ENCODE measurements around the gene DUOX2. TPM values are rescaled to one million over a fixed set of nuclear protein-coding genes. Genes with fewer than 3 reads are reported as not detected.
A peak's percentile ranks its signal among the peaks of the same experiment; 100 is the strongest.
"Not testable (repeated sequence)": the region's sequence is repeated elsewhere in the genome, so short reads cannot be mapped to it uniquely, and the experiment has no call there.

DUOX2 gene
- polyA plus RNA-seq, 4 donors: 0.38 to 8.7 TPM; not detected in 2

DNA sequence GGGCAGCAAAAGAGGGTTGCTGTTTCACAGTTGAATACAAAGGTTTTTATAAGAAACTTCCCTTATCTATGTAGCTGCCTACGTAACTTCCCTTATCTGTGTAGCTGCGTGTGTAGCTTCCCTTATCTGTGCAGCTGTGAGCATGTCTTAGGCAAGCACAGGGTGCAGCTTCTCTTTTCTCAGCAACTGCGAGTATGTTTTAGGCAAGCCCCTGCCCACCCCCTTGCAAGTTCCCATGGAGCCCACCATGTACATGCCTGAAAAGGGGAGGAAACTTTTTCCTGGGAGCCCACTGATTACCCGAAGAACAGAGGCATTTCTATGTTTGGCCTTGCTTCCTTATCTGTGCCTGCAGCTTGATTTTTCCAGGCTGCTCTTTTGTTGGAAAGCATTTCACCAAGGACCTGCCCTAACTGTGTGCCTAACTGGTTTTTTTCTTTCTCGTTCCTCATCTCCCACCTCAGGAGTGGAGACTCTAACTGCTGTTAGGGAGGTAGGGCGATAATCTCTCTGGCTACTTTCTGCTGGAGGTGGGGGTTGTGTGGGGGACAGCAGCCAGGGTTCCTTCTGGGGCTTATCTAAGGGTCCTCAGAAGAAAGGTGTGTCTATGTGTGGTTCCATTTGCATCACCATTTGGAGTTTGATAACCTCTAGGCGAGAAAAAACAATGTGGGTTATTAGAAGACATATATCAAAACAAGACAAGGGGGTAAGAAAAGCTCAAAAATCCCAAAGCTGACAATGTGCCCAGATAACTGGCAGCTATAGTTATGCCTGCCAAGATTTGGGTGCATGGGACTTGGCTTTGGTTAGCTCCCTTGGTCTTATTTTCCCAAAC lies 65.0 kb downstream of the DUOX2 start:
- DNase-seq: peak in 1 of 2 donors; percentile 24
- FAIRE-seq: no peak
- Histone ChIP-seq H3K4me3 (ENCODE audit: low read depth in 1 of 3, low read length in 3 of 3) (no peak overlapping the region), H3K27ac (ENCODE audit: low read depth in 1 of 3, low read length in 2 of 3) (peak overlapping the region in 1 of 3 donors; percentile 64), H3K27me3 (ENCODE audit: control insufficient read depth in 3 of 3, insufficient read depth in 3 of 3, low read length in 3 of 3) (no peaks in the 10 kb centered on the region), H3K36me3 (ENCODE audit: control insufficient read depth in 3 of 3, insufficient read depth in 2 of 3, low read depth in 1 of 3, low read length in 3 of 3) (peaks cover 0 to 20% (median 10%) of the 10 kb centered on the region in 3 donors), H3K4me1 (ENCODE audit: control insufficient read depth in 3 of 3, insufficient read depth in 2 of 3, low read depth in 1 of 3, low read length in 2 of 3) (no peaks in the 10 kb centered on the region), H3K9me3 (ENCODE audit: control insufficient read depth in 2 of 2, insufficient read depth in 1 of 2, low read depth in 1 of 2, low read length in 1 of 2) (peaks cover 0 to 22% of the 10 kb centered on the region in 2 donors)
- 76 to 77% (median 76%) methylated on average over 7 of the region's 7 CpGs for WGBS, 3 donors

DNA sequence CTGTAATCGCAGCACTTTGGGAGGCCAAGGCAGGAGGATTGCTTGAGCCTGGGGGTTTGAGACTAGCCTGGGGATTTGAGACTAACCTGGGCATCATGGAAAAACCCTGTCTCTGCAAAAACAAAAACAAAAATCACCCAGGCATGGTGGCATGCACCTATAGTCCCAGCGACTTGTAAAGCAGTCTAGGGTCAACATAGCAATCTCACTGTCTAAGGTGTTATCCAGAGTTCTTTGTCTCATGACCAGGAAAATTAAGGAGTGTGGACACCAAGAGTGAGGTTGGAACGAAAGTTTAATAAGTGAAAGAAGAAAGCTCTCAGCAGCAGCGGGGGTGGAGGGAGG lies 65.6 kb downstream of the DUOX2 start:
- FAIRE-seq: not testable (repeated sequence)
- WGBS, 3 donors: 82 to 89% (median 89%) methylated on average over 4 of the region's 4 CpGs
- H3K27ac ChIP-seq (ENCODE audit: low read depth in 1 of 3, low read length in 2 of 3): peak overlapping the region in 1 of 3 donors; percentile 64

GRCh38 chr15:45044270-45044669 lies 69.7 kb downstream of the DUOX2 start:
- WGBS, 3 donors: 55 to 100% (median 75%) methylated on average over 1 of the region's 1 CpG
- H3K27me3 ChIP-seq (ENCODE audit: control insufficient read depth in 3 of 3, insufficient read depth in 3 of 3, low read length in 3 of 3); DNase-seq; H3K27ac ChIP-seq (ENCODE audit: low read depth in 1 of 3, low read length in 2 of 3); H3K4me3 ChIP-seq (ENCODE audit: low read depth in 1 of 3, low read length in 3 of 3); FAIRE-seq; H3K4me1 ChIP-seq (ENCODE audit: control insufficient read depth in 3 of 3, insufficient read depth in 2 of 3, low read depth in 1 of 3, low read length in 2 of 3): not testable (repeated sequence)
- Histone ChIP-seq H3K9me3 (ENCODE audit: control insufficient read depth in 2 of 2, insufficient read depth in 1 of 2, low read depth in 1 of 2, low read length in 1 of 2) (peaks cover 0 to 11% of the 10 kb centered on the region in 2 donors), H3K36me3 (ENCODE audit: control insufficient read depth in 3 of 3, insufficient read depth in 2 of 3, low read depth in 1 of 3, low read length in 3 of 3) (peaks cover 0 to 20% (median 6%) of the 10 kb centered on the region in 3 donors)

More for the DNA sequence above, 65.6 kb downstream of the DUOX2 start:
- not testable (repeated sequence) for H3K4me1 ChIP-seq (ENCODE audit: control insufficient read depth in 3 of 3, insufficient read depth in 2 of 3, low read depth in 1 of 3, low read length in 2 of 3); H3K4me3 ChIP-seq (ENCODE audit: low read depth in 1 of 3, low read length in 3 of 3); H3K27me3 ChIP-seq (ENCODE audit: control insufficient read depth in 3 of 3, insufficient read depth in 3 of 3, low read length in 3 of 3); DNase-seq
- H3K36me3 ChIP-seq (ENCODE audit: control insufficient read depth in 3 of 3, insufficient read depth in 2 of 3, low read depth in 1 of 3, low read length in 3 of 3): peaks cover 0 to 20% (median 10%) of the 10 kb centered on the region in 3 donors
- peaks cover 0 to 22% of the 10 kb centered on the region in 2 donors for H3K9me3 ChIP-seq (ENCODE audit: control insufficient read depth in 2 of 2, insufficient read depth in 1 of 2, low read depth in 1 of 2, low read length in 1 of 2)

DNA sequence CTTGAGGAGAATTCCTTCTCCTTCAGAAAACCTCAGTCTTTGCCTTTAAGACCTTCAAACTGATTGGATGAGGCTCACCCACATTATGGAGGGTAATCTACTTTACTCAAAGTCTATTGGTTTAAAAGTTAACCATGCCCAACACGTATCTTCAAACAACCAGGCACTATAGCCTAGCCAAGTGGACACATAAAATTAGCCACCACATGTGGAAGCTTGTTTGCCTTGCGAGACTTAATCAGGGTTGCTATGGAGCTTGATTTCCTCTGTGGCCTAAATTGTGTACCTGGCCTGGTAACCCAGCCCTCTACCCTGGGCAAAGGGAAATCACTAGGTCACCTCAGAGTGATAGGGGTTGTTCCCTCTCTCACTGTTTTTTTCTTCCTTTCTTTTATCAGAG lies 71.1 kb downstream of the DUOX2 start:
- WGBS, 3 donors: 50 to 91% (median 57%) methylated on average over 1 to 2 of the region's 2 CpGs

More for the DNA sequence above, 71.1 kb downstream of the DUOX2 start:
- H3K27me3 ChIP-seq (ENCODE audit: control insufficient read depth in 3 of 3, insufficient read depth in 3 of 3, low read length in 3 of 3); DNase-seq; H3K4me3 ChIP-seq (ENCODE audit: low read depth in 1 of 3, low read length in 3 of 3); H3K27ac ChIP-seq (ENCODE audit: low read depth in 1 of 3, low read length in 2 of 3); H3K9me3 ChIP-seq (ENCODE audit: control insufficient read depth in 2 of 2, insufficient read depth in 1 of 2, low read depth in 1 of 2, low read length in 1 of 2); H3K4me1 ChIP-seq (ENCODE audit: control insufficient read depth in 3 of 3, insufficient read depth in 2 of 3, low read depth in 1 of 3, low read length in 2 of 3); FAIRE-seq: not testable (repeated sequence)
- peaks cover 0 to 13% (median 2%) of the 10 kb centered on the region in 3 donors for H3K36me3 ChIP-seq (ENCODE audit: control insufficient read depth in 3 of 3, insufficient read depth in 2 of 3, low read depth in 1 of 3, low read length in 3 of 3)

Other genes with a start within 250 kb of the DUOX2 start
- gene TERB2, start 157.5 kb downstream of the DUOX2 start, polyA plus RNA-seq: not detected
- 10 to 100 TPM; 13.4 to 78.2 (median 26.6) TPM for gene SORD, start 91.0 kb downstream of the DUOX2 start, polyA plus RNA-seq
- 1 to 10 TPM in 1 of 4 donors, under 1 TPM in 1, not detected in 2; 0.12 to 7.5 TPM for gene DUOXA2, start 154 bp upstream of the DUOX2 start, polyA plus RNA-seq
- gene DUOXA1, start 15.7 kb upstream of the DUOX2 start, polyA plus RNA-seq: under 1 TPM; 0.18 to 0.89 (median 0.37) TPM
- gene DUOX1, start 15.8 kb upstream of the DUOX2 start, polyA plus RNA-seq: 1 to 10 TPM in 1 of 4 donors, under 1 TPM in 2, not detected in 1; 0.33 to 2.5 (median 0.67) TPM
- gene SHF, start 73.8 kb upstream of the DUOX2 start, polyA plus RNA-seq: 10 to 100 TPM in 3 of 4 donors, 1 to 10 TPM in 1; 9.5 to 25.0 (median 11.6) TPM
- 10 to 100 TPM in 3 of 4 donors, 1 to 10 TPM in 1; 5.4 to 47.1 (median 33.3) TPM for gene SLC28A2, start 138.1 kb upstream of the DUOX2 start, polyA plus RNA-seq